ENCODE measurements around the gene PLEKHA6.
"Not testable (repeated sequence)": the region's sequence is repeated elsewhere in the genome, so short reads cannot be mapped to it uniquely, and the experiment has no call there.

The PLEKHA6 gene

GRCh38 chr1:204335533-204335932 lies 24.2 kb downstream of the PLEKHA6 start:
- no peak overlapping the region for H2AFZ ChIP-seq (ENCODE audit: low read depth, low read length)
- H3K36me3 ChIP-seq (ENCODE audit: insufficient read depth, low read length) = no peaks in the 10 kb centered on the region
- H3K27me3 ChIP-seq (ENCODE audit: insufficient read depth, low read length) = no peaks in the 10 kb centered on the region
- H3K9me3 ChIP-seq (ENCODE audit: low read length) = no peaks in the 10 kb centered on the region
- H3K4me1 ChIP-seq (ENCODE audit: insufficient read depth, low read length) = peaks cover 39% of the 10 kb centered on the region
- H3K4me3 ChIP-seq (ENCODE audit: low read length) = no peak overlapping the region

- Histone ChIP-seq H3K9me3 (ENCODE audit: low read length) (no peaks in the 10 kb centered on the region), H3K4me3 (ENCODE audit: low read length) (no peak overlapping the region), H3K27me3 (ENCODE audit: insufficient read depth, low read length) (no peaks in the 10 kb centered on the region), H3K4me1 (ENCODE audit: insufficient read depth, low read length) (peaks cover 34% of the 10 kb centered on the region), H2AFZ (ENCODE audit: low read depth, low read length) (no peak overlapping the region), H3K36me3 (ENCODE audit: insufficient read depth, low read length) (no peaks in the 10 kb centered on the region)
Measured at GRCh38 chr1:204335085-204335484, 24.6 kb downstream of the PLEKHA6 start.

- no peaks in the 10 kb centered on the region for H3K27me3 ChIP-seq (ENCODE audit: insufficient read depth, low read length)
- H3K4me1 ChIP-seq (ENCODE audit: insufficient read depth, low read length) = peaks cover 32% of the 10 kb centered on the region
- H3K36me3 ChIP-seq (ENCODE audit: insufficient read depth, low read length) = no peaks in the 10 kb centered on the region
- no peak overlapping the region for H3K4me3 ChIP-seq (ENCODE audit: low read length)
- H3K9me3 ChIP-seq (ENCODE audit: low read length) = peaks cover 1% of the 10 kb centered on the region
- H2AFZ ChIP-seq (ENCODE audit: low read depth, low read length) = no peak overlapping the region
Measured at GRCh38 chr1:204334455-204334854, 25.3 kb downstream of the PLEKHA6 start.

GRCh38 chr1:204333427-204333826 lies 26.3 kb downstream of the PLEKHA6 start:
- H3K36me3 ChIP-seq (ENCODE audit: insufficient read depth, low read length) = peaks cover 10% of the 10 kb centered on the region
- no peak overlapping the region for H2AFZ ChIP-seq (ENCODE audit: low read depth, low read length)
- no peaks in the 10 kb centered on the region for H3K27me3 ChIP-seq (ENCODE audit: insufficient read depth, low read length)
- H3K4me1 ChIP-seq (ENCODE audit: insufficient read depth, low read length) = peaks cover 32% of the 10 kb centered on the region
- no peak overlapping the region for H3K4me3 ChIP-seq (ENCODE audit: low read length)
- H3K9me3 ChIP-seq (ENCODE audit: low read length) = peaks cover 3% of the 10 kb centered on the region

GRCh38 chr1:204331847-204332487 lies 27.8 kb downstream of the PLEKHA6 start:
- Histone ChIP-seq H3K27me3 (ENCODE audit: insufficient read depth, low read length) (no peaks in the 10 kb centered on the region), H3K36me3 (ENCODE audit: insufficient read depth, low read length) (peaks cover 10% of the 10 kb centered on the region), H3K9me3 (ENCODE audit: low read length) (peaks cover 3% of the 10 kb centered on the region), H2AFZ (ENCODE audit: low read depth, low read length) (no peak overlapping the region), H3K4me3 (ENCODE audit: low read length) (no peak overlapping the region), H3K4me1 (ENCODE audit: insufficient read depth, low read length) (peaks cover 21% of the 10 kb centered on the region)

GRCh38 chr1:204331275-204331674 lies 28.5 kb downstream of the PLEKHA6 start:
- Histone ChIP-seq H3K9me3 (ENCODE audit: low read length) (peaks cover 3% of the 10 kb centered on the region), H3K4me3 (ENCODE audit: low read length) (no peak overlapping the region), H3K27me3 (ENCODE audit: insufficient read depth, low read length) (no peaks in the 10 kb centered on the region), H3K4me1 (ENCODE audit: insufficient read depth, low read length) (peaks cover 14% of the 10 kb centered on the region), H3K36me3 (ENCODE audit: insufficient read depth, low read length) (peaks cover 10% of the 10 kb centered on the region), H2AFZ (ENCODE audit: low read depth, low read length) (no peak overlapping the region)

GRCh38 chr1:204327870-204328269 lies 31.9 kb downstream of the PLEKHA6 start:
- H3K4me1 ChIP-seq (ENCODE audit: insufficient read depth, low read length); H3K9me3 ChIP-seq (ENCODE audit: low read length); H2AFZ ChIP-seq (ENCODE audit: low read depth, low read length); H3K4me3 ChIP-seq (ENCODE audit: low read length); H3K27me3 ChIP-seq (ENCODE audit: insufficient read depth, low read length); H3K36me3 ChIP-seq (ENCODE audit: insufficient read depth, low read length): not testable (repeated sequence)

GRCh38 chr1:204327359-204327758 lies 32.4 kb downstream of the PLEKHA6 start:
- Histone ChIP-seq H3K4me3 (ENCODE audit: low read length) (no peak overlapping the region), H2AFZ (ENCODE audit: low read depth, low read length) (no peak overlapping the region), H3K9me3 (ENCODE audit: low read length) (peaks cover 3% of the 10 kb centered on the region), H3K27me3 (ENCODE audit: insufficient read depth, low read length) (no peaks in the 10 kb centered on the region), H3K4me1 (ENCODE audit: insufficient read depth, low read length) (peaks cover 11% of the 10 kb centered on the region), H3K36me3 (ENCODE audit: insufficient read depth, low read length) (peaks cover 10% of the 10 kb centered on the region)

GRCh38 chr1:204326771-204327300 lies 32.9 kb downstream of the PLEKHA6 start:
- Histone ChIP-seq H2AFZ (ENCODE audit: low read depth, low read length) (no peak overlapping the region), H3K4me3 (ENCODE audit: low read length) (no peak overlapping the region), H3K36me3 (ENCODE audit: insufficient read depth, low read length) (peaks cover 10% of the 10 kb centered on the region), H3K9me3 (ENCODE audit: low read length) (peaks cover 3% of the 10 kb centered on the region), H3K27me3 (ENCODE audit: insufficient read depth, low read length) (no peaks in the 10 kb centered on the region), H3K4me1 (ENCODE audit: insufficient read depth, low read length) (peaks cover 16% of the 10 kb centered on the region)

- Histone ChIP-seq H3K27me3 (ENCODE audit: insufficient read depth, low read length) (no peaks in the 10 kb centered on the region), H3K4me3 (ENCODE audit: low read length) (no peak overlapping the region), H3K36me3 (ENCODE audit: insufficient read depth, low read length) (peaks cover 10% of the 10 kb centered on the region), H3K9me3 (ENCODE audit: low read length) (peaks cover 3% of the 10 kb centered on the region), H3K4me1 (ENCODE audit: insufficient read depth, low read length) (peaks cover 21% of the 10 kb centered on the region), H2AFZ (ENCODE audit: low read depth, low read length) (no peak overlapping the region)
Measured at GRCh38 chr1:204325944-204326343, 33.8 kb downstream of the PLEKHA6 start.

- H3K27me3 ChIP-seq (ENCODE audit: insufficient read depth, low read length) = no peaks in the 10 kb centered on the region
- H3K4me3 ChIP-seq (ENCODE audit: low read length) = no peak overlapping the region
- no peaks in the 10 kb centered on the region for H3K9me3 ChIP-seq (ENCODE audit: low read length)
- H2AFZ ChIP-seq (ENCODE audit: low read depth, low read length) = no peak overlapping the region
- peaks cover 4% of the 10 kb centered on the region for H3K36me3 ChIP-seq (ENCODE audit: insufficient read depth, low read length)
- peaks cover 21% of the 10 kb centered on the region for H3K4me1 ChIP-seq (ENCODE audit: insufficient read depth, low read length)
Measured at GRCh38 chr1:204323887-204324286, 35.8 kb downstream of the PLEKHA6 start.

- H3K4me3 ChIP-seq (ENCODE audit: low read length) = no peak overlapping the region
- H3K9me3 ChIP-seq (ENCODE audit: low read length) = no peaks in the 10 kb centered on the region
- peaks cover 21% of the 10 kb centered on the region for H3K4me1 ChIP-seq (ENCODE audit: insufficient read depth, low read length)
- H2AFZ ChIP-seq (ENCODE audit: low read depth, low read length) = no peak overlapping the region
- H3K36me3 ChIP-seq (ENCODE audit: insufficient read depth, low read length) = peaks cover 4% of the 10 kb centered on the region
- no peaks in the 10 kb centered on the region for H3K27me3 ChIP-seq (ENCODE audit: insufficient read depth, low read length)
Measured at GRCh38 chr1:204322339-204322868, 37.3 kb downstream of the PLEKHA6 start.

- Histone ChIP-seq H3K27me3 (ENCODE audit: insufficient read depth, low read length) (no peaks in the 10 kb centered on the region), H3K36me3 (ENCODE audit: insufficient read depth, low read length) (peaks cover 4% of the 10 kb centered on the region), H3K4me1 (ENCODE audit: insufficient read depth, low read length) (peaks cover 21% of the 10 kb centered on the region), H3K4me3 (ENCODE audit: low read length) (no peak overlapping the region), H3K9me3 (ENCODE audit: low read length) (no peaks in the 10 kb centered on the region), H2AFZ (ENCODE audit: low read depth, low read length) (no peak overlapping the region)
Measured at GRCh38 chr1:204321665-204322064, 38.1 kb downstream of the PLEKHA6 start.

GRCh38 chr1:204321051-204321450 lies 38.7 kb downstream of the PLEKHA6 start:
- no peaks in the 10 kb centered on the region for H3K27me3 ChIP-seq (ENCODE audit: insufficient read depth, low read length)
- no peak overlapping the region for H2AFZ ChIP-seq (ENCODE audit: low read depth, low read length)
- peaks cover 4% of the 10 kb centered on the region for H3K36me3 ChIP-seq (ENCODE audit: insufficient read depth, low read length)
- no peaks in the 10 kb centered on the region for H3K9me3 ChIP-seq (ENCODE audit: low read length)
- no peak overlapping the region for H3K4me3 ChIP-seq (ENCODE audit: low read length)
- peaks cover 21% of the 10 kb centered on the region for H3K4me1 ChIP-seq (ENCODE audit: insufficient read depth, low read length)

All from neuron (in vitro differentiated cells).